IMR-90 (cell line): ENCODE measurements around the gene EPAS1. TPM values are rescaled to one million over a fixed set of nuclear protein-coding genes. Genes with fewer than 3 reads are reported as not detected.

ENCODE experiments used
- ATAC-seq: fragments of 200-7000 bp; cut with Tn5 transposase; 2 replicates; pipeline ENCODE4 v1.9.1; 2020; ENCODE audit warnings: low read depth, mild to moderate bottlenecking, moderate library complexity
- BruUV-seq: library from RNA; stranded (reverse); fragments of 400-500 nt; replicated peaks from 2 replicates; lab custom pipeline; 2021; lab: Mats Ljungman, UMichigan
- CTCF ChIA-PET: fragments of 300-600 bp; formaldehyde crosslinking; extraction: SDS; loops from one replicate; lab custom pipeline; 2021; ENCODE audit warnings: antibody characterized with exemption; lab: Yijun Ruan, JAX
- POLR2A ChIA-PET: fragments of 300-600 bp; sonication (Branson Sonifier 250); formaldehyde crosslinking; loops from one replicate; lab custom pipeline; 2022; ENCODE audit warnings: antibody characterized with exemption; ENCODE audit not compliant: unreplicated experiment; lab: Charles Lee
- DNase-seq: peaks from one replicate; pipeline ENCODE4 v3.0.0; 2013
- H2AFZ ChIP-seq: replicated peaks from 2 replicates; pipeline ENCODE3; 2013; ENCODE audit warnings: low read length, mild to moderate bottlenecking; ENCODE audit not compliant: poor library complexity
- H2AK5ac ChIP-seq: 2 replicates; pipeline ENCODE4 v1.6.1; 2013; ENCODE audit warnings: low read depth, low read length, inconsistent platforms
- H2AK9ac ChIP-seq: replicated peaks from 2 replicates; pipeline ENCODE3; 2013; ENCODE audit warnings: mild to moderate bottlenecking, low read depth, low read length, moderate library complexity; ENCODE audit not compliant: poor library complexity
- H2BK120ac ChIP-seq: 2 replicates; pipeline ENCODE4 v1.6.1; 2013; ENCODE audit warnings: low read depth, low read length, inconsistent platforms
- H2BK15ac ChIP-seq: 3 replicates; pipeline ENCODE4 v1.6.1; 2013; ENCODE audit warnings: low read depth, low read length, inconsistent platforms
- H2BK20ac ChIP-seq: 2 replicates; pipeline ENCODE4 v1.6.1; 2013; ENCODE audit warnings: low read depth, mild to moderate bottlenecking, inconsistent platforms, low read length, moderate library complexity
- H2BK5ac ChIP-seq: 2 replicates; pipeline ENCODE4 v1.6.1; 2013; ENCODE audit warnings: mild to moderate bottlenecking, low read depth, low read length, inconsistent platforms; ENCODE audit not compliant: poor library complexity, severe bottlenecking
- H3K14ac ChIP-seq: replicated peaks from 2 replicates; pipeline ENCODE4 v1.6.1; 2013; ENCODE audit warnings: low read depth, low read length, inconsistent platforms
- H3K18ac ChIP-seq: 2 replicates; pipeline ENCODE4 v1.6.1; 2013; ENCODE audit warnings: low read depth, low read length, control low read depth
- H3K23ac ChIP-seq: 2 replicates; pipeline ENCODE4 v1.6.1; 2013; ENCODE audit warnings: low read depth, low read length, inconsistent platforms
- H3K27ac ChIP-seq: 2 replicates; pipeline ENCODE4 v1.5.1; 2013; ENCODE audit warnings: mild to moderate bottlenecking, control low read depth, low read length; ENCODE audit not compliant: insufficient read depth
- H3K27me3 ChIP-seq: 2 replicates; pipeline ENCODE4 v1.6.1; 2013; ENCODE audit warnings: low read length; ENCODE audit not compliant: control insufficient read depth, insufficient read depth
- H3K36me3 ChIP-seq: 2 replicates; pipeline ENCODE4 v1.6.1; 2013; ENCODE audit warnings: low read length, mixed read lengths; ENCODE audit not compliant: control insufficient read depth, insufficient read depth
- H3K4ac ChIP-seq: 2 replicates; pipeline ENCODE4 v1.6.1; 2013; ENCODE audit warnings: low read depth, low read length, inconsistent platforms
- H3K4me1 ChIP-seq: 2 replicates; pipeline ENCODE4 v1.6.1; 2013; ENCODE audit warnings: low read length, mixed read lengths; ENCODE audit not compliant: control insufficient read depth, insufficient read depth
- H3K4me2 ChIP-seq: 2 replicates; pipeline ENCODE4 v1.6.1; 2013; ENCODE audit warnings: low read depth, mild to moderate bottlenecking, control low read depth, low read length, moderate library complexity
- H3K4me3 ChIP-seq: 2 replicates; pipeline ENCODE4 v1.5.1; 2013; ENCODE audit warnings: low read depth, mild to moderate bottlenecking, control low read depth, low read length, moderate library complexity; ENCODE audit not compliant: insufficient read depth
- H3K56ac ChIP-seq: 2 replicates; pipeline ENCODE4 v1.6.1; 2013; ENCODE audit warnings: low read length, inconsistent platforms; ENCODE audit not compliant: insufficient read depth; ENCODE audit errors: extremely low read depth
- H3K79me1 ChIP-seq, 2 experiments: 2 replicates each; pipeline ENCODE4 v1.6.1; 2013; ENCODE audit warnings: low read length in 2 of 2, inconsistent platforms in 1 of 2, low read depth in 1 of 2
- H3K9ac ChIP-seq: 2 replicates; pipeline ENCODE4 v1.6.1; 2013; ENCODE audit warnings: low read depth, low read length, control low read depth
- H3K9me1 ChIP-seq: 2 replicates; pipeline ENCODE4 v1.6.1; 2013; ENCODE audit warnings: low read length, inconsistent platforms; ENCODE audit not compliant: insufficient read depth
- H3K9me3 ChIP-seq: 2 replicates; pipeline ENCODE4 v1.6.1; 2013; ENCODE audit warnings: low read length; ENCODE audit not compliant: control insufficient read depth, insufficient read depth
- H4K20me1 ChIP-seq: 2 replicates; pipeline ENCODE4 v1.6.1; 2013; ENCODE audit warnings: low read length, inconsistent platforms; ENCODE audit not compliant: insufficient read depth
- H4K5ac ChIP-seq: 2 replicates; pipeline ENCODE4 v1.6.1; 2013; ENCODE audit warnings: mild to moderate bottlenecking, low read depth, low read length, control low read depth
- H4K8ac ChIP-seq, 2 experiments: 2 replicates each; pipeline ENCODE4 v1.6.1; 2013; ENCODE audit warnings: low read depth in 2 of 2, low read length in 2 of 2, control low read depth in 1 of 2, inconsistent platforms in 1 of 2
- H4K91ac ChIP-seq: 2 replicates; pipeline ENCODE4 v1.6.1; 2013; ENCODE audit warnings: low read depth, low read length, inconsistent platforms; ENCODE audit not compliant: insufficient read depth
- BHLHE40 ChIP-seq: fragments of 150-350 bp; IDR thresholded peaks from 2 replicates; pipeline ENCODE4 v1.6.1; 2016; ENCODE audit warnings: mild to moderate bottlenecking, low read depth, low read length
- CEBPB ChIP-seq: IDR thresholded peaks from 2 replicates; pipeline ENCODE4 v1.6.1; 2012; ENCODE audit warnings: low read depth, low read length, improper control_type of control experiment
- CHD1 ChIP-seq: IDR thresholded peaks from 2 replicates; pipeline ENCODE4 v1.6.1; 2012; ENCODE audit warnings: low read depth, low read length, improper control_type of control experiment
- FOS ChIP-seq: fragments of 150-350 bp; IDR thresholded peaks from 2 replicates; pipeline ENCODE4 v1.6.1; 2016; ENCODE audit warnings: low read depth, low read length
- MAFK ChIP-seq: IDR thresholded peaks from 2 replicates; pipeline ENCODE4 v1.6.1; 2012; ENCODE audit warnings: low read depth, low read length, improper control_type of control experiment
- MAZ ChIP-seq: IDR thresholded peaks from 2 replicates; pipeline ENCODE4 v1.6.1; 2012; ENCODE audit warnings: low read depth, mild to moderate bottlenecking, low read length, improper control_type of control experiment, moderate library complexity, borderline replicate concordance
- MXI1 ChIP-seq: IDR thresholded peaks from 2 replicates; pipeline ENCODE4 v1.6.1; 2012; ENCODE audit warnings: low read depth, mild to moderate bottlenecking, low read length, moderate library complexity, borderline replicate concordance
- NFE2L2 ChIP-seq: fragments of 150-350 bp; IDR thresholded peaks from 2 replicates; pipeline ENCODE4 v1.6.1; 2016; ENCODE audit warnings: low read depth, mild to moderate bottlenecking, low read length
- POLR2A ChIP-seq: IDR thresholded peaks from 2 replicates; pipeline ENCODE4 v1.6.1; 2012; ENCODE audit warnings: mild to moderate bottlenecking, low read depth, low read length
- RCOR1 ChIP-seq: IDR thresholded peaks from 2 replicates; pipeline ENCODE4 v1.6.1; 2012; ENCODE audit warnings: mild to moderate bottlenecking, low read length, improper control_type of control experiment; ENCODE audit not compliant: insufficient replicate concordance
- RFX5 ChIP-seq: IDR thresholded peaks from 2 replicates; pipeline ENCODE4 v1.8.0; 2012; ENCODE audit warnings: low read depth, mild to moderate bottlenecking, low read length, moderate library complexity
- SMC3 ChIP-seq: fragments of 150-350 bp; IDR thresholded peaks from 2 replicates; pipeline ENCODE4 v1.6.1; 2016; ENCODE audit warnings: low read depth, mild to moderate bottlenecking, antibody characterized with exemption, low read length, moderate library complexity
- WGBS, 2 experiments: methylation state at CpG; one replicate each; pipeline versions ENCODE4 v1.1.5 to v1.1.7; 2013; ENCODE audit warnings: missing lambda C conversion rate in 2 of 2; ENCODE audit not compliant: insufficient read length in 1 of 2; ENCODE audit errors: extremely low coverage in 2 of 2; 5-methylcytosine and 5-hydroxymethylcytosine counted together
- dilution Hi-C: fragments of 300-500 bp; cut with HindIII; formaldehyde crosslinking; loops from one replicate; pipeline ENCODE4 v1.14.3; 2018; ENCODE audit warnings: low sequenced_read_pairs; ENCODE audit not compliant: unreplicated experiment
- in situ Hi-C: fragments of 300-500 bp; cut with MboI; formaldehyde crosslinking; loops from 3 replicates; pipeline ENCODE4 v1.14.3; 2019; ENCODE audit warnings: low sequenced_read_pairs, inconsistent platforms, mixed read lengths
- intact Hi-C: fragments of 100-400 bp; cut with micrococcal nuclease; formaldehyde crosslinking; loops from 2 replicates; pipeline ENCODE4 v1.10.0; 2022
- polyA plus RNA-seq, 3 experiments: library from polyadenylated mRNA; depleted of rRNA; stranded (reverse); fragments of >200 nt; gene quantifications; 2 replicates each; pipeline ENCODE4 v1.2.3, GENCODE V29; 2012; ENCODE audit warnings: low replicate concordance in 1 of 3
- total RNA-seq: library from RNA; depleted of rRNA; stranded (reverse); fragments of >200 nt; gene quantifications from 2 replicates; pipeline ENCODE4 v1.2.3, GENCODE V29; 2012
- TF ChIP-seq, protein P1 (sequence below): fragments of 150-350 bp; IDR thresholded peaks from 2 replicates; pipeline ENCODE4 v1.6.1; 2017; ENCODE audit warnings: mild to moderate bottlenecking, antibody characterized with exemption, low read length, low read depth
- TF ChIP-seq, protein P2 (sequence below): conservative IDR thresholded peaks from 2 replicates; pipeline ENCODE4 v1.5.1; 2012; ENCODE audit warnings: mild to moderate bottlenecking, low read depth, low read length, improper control_type of control experiment
- TF ChIP-seq, protein P3 (sequence below): fragments of 150-350 bp; IDR thresholded peaks from 2 replicates; pipeline ENCODE4 v1.6.1; 2016; ENCODE audit warnings: low read depth, mild to moderate bottlenecking, low read length, moderate library complexity, borderline replicate concordance

EPAS1 gene
- total and polyA plus RNA-seq, 2 of the 4 experiments (the other 2 are of a cell fraction), result 40.7 to 120 TPM

DNA sequence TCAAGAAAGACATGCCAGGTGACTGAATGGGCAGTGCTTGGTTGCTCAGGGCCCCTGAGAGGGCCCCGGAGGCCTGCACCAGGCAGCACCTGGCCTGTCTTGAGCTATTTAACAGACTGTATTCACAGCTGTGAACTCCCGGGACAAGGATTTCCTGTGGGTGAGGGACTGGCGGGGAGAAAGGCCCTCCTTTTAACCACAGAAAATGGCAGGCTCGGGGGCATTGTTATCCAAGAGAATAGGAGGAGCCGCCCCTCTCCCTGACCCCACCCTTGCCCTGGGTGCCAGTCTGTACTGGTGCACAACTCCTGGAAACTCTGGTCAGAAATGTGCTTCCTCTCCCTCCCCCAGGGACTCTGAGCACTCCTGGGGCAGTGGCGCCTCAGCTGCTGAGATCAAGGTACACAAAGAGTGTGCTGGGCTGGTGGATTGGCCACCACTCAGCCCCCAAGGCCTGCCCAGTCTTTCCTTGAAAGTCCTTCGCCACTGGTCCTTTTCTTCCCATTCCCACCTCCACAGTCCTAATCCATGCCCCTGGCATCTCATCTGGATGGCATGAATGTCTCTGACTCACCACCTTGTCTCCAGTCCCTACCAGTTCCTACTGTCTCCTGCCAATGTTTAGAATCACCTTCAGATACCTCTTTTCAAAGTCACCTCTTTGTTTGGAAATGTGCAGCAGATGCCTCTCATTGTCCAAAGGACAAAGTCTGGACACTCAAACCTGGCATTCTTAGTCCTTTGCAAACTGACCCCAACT lies 19.6 kb upstream of the EPAS1 start:
- ChIA-PET POLR2A (no interaction called here), CTCF (interaction anchor here (0.6 kb wide), 1 partner anchor 50 kb away, joined by 3 read pairs; no protein-coding TSS in a partner anchor)
- Histone ChIP-seq H3K79me1 (no peaks in the 10 kb centered on the region), H3K9ac (no peak overlapping the region), H3K36me3 (no peaks in the 10 kb centered on the region), H2BK20ac (no peak overlapping the region), H2BK15ac (no peak overlapping the region), H3K9me3 (no peaks in the 10 kb centered on the region), H3K27me3 (peaks cover 13% of the 10 kb centered on the region), H2BK120ac (no peak overlapping the region), H2AK5ac (peak overlapping the region; percentile 43; the same call in 1 of the 2 replicates), H2BK5ac (no peak overlapping the region), H2AFZ (peak overlapping the region; percentile 26), H3K4me1 (peaks cover 3% of the 10 kb centered on the region; the same call in 1 of the 2 replicates), H2AK9ac (no peak overlapping the region), H3K14ac (no peak overlapping the region), H3K18ac (no peak overlapping the region), H4K8ac (no peak overlapping the region), H4K91ac (no peak overlapping the region), H3K23ac (no peak overlapping the region), H3K56ac (no peak overlapping the region), H3K4me2 (no peak overlapping the region), H3K9me1 (peaks cover 8% of the 10 kb centered on the region), H3K4ac (no peak overlapping the region), H3K27ac (no peak overlapping the region), H3K4me3 (no peak overlapping the region), H4K5ac (no peak overlapping the region), H4K20me1 (no peaks in the 10 kb centered on the region)
- BruUV-seq, result no TSS peak
- no peak for DNase-seq
- 100% methylated on average over 3 of the region's 7 CpGs; no CpG with 5 or more reads in 1 of the 2 experiments for WGBS, 2 experiments
- intact Hi-C loops, result no loop called here
- ATAC-seq, result no peak
- dilution Hi-C loops, result no loop called here
- in situ Hi-C loops, result no loop called here
- TF ChIP-seq CEBPB, result no peak
- no peak for TF ChIP-seq SMC3
- TF ChIP-seq, protein P1, sequence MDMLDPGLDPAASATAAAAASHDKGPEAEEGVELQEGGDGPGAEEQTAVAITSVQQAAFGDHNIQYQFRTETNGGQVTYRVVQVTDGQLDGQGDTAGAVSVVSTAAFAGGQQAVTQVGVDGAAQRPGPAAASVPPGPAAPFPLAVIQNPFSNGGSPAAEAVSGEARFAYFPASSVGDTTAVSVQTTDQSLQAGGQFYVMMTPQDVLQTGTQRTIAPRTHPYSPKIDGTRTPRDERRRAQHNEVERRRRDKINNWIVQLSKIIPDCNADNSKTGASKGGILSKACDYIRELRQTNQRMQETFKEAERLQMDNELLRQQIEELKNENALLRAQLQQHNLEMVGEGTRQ, result no peak
- no peak for TF ChIP-seq RCOR1
- TF ChIP-seq BHLHE40, result no peak
- no peak for TF ChIP-seq MXI1
- TF ChIP-seq MAZ, result no peak
- no peak for TF ChIP-seq MAFK
- no peak for TF ChIP-seq NFE2L2
- TF ChIP-seq, protein P2, sequence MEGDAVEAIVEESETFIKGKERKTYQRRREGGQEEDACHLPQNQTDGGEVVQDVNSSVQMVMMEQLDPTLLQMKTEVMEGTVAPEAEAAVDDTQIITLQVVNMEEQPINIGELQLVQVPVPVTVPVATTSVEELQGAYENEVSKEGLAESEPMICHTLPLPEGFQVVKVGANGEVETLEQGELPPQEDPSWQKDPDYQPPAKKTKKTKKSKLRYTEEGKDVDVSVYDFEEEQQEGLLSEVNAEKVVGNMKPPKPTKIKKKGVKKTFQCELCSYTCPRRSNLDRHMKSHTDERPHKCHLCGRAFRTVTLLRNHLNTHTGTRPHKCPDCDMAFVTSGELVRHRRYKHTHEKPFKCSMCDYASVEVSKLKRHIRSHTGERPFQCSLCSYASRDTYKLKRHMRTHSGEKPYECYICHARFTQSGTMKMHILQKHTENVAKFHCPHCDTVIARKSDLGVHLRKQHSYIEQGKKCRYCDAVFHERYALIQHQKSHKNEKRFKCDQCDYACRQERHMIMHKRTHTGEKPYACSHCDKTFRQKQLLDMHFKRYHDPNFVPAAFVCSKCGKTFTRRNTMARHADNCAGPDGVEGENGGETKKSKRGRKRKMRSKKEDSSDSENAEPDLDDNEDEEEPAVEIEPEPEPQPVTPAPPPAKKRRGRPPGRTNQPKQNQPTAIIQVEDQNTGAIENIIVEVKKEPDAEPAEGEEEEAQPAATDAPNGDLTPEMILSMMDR, result no peak
- TF ChIP-seq CHD1, result no peak
- TF ChIP-seq POLR2A, result no peak
- no peak for TF ChIP-seq RFX5
- TF ChIP-seq FOS, result no peak
- TF ChIP-seq, protein P3, sequence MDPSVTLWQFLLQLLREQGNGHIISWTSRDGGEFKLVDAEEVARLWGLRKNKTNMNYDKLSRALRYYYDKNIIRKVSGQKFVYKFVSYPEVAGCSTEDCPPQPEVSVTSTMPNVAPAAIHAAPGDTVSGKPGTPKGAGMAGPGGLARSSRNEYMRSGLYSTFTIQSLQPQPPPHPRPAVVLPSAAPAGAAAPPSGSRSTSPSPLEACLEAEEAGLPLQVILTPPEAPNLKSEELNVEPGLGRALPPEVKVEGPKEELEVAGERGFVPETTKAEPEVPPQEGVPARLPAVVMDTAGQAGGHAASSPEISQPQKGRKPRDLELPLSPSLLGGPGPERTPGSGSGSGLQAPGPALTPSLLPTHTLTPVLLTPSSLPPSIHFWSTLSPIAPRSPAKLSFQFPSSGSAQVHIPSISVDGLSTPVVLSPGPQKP, result no peak
